GM12873 (cell line): ENCODE measurements around the gene PPM1H.

Experiments used
- TF ChIP-seq, protein P1 (sequence below): IDR thresholded peaks from 2 replicates; pipeline ENCODE4 v1.5.1; 2012; ENCODE audit warnings: low read depth, mild to moderate bottlenecking, moderate library complexity, low read length, control low read depth; ENCODE audit not compliant: insufficient read depth; ENCODE audit errors: missing control alignments

Gene PPM1H

DNA sequence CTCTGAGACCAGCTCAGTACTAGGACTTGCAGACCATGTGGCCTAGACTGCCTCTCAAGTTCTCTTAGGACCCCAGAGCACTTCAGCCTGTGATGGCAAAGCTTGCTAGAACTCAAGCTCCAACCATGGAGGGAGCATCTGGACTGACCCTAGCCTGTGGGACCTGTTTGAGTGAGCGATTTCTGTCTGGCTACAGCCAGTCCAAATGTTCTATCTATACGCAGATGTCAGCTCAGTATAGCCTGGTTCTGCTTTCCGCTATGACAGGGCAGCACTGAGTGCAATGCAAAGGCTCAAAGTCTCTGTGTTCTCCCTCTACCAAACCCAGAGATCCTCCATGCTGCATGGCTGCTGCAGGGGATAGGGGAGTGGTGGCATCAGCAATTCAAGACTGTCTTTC, 20.7 kb upstream of the PPM1H start:
- TF ChIP-seq, protein P1, sequence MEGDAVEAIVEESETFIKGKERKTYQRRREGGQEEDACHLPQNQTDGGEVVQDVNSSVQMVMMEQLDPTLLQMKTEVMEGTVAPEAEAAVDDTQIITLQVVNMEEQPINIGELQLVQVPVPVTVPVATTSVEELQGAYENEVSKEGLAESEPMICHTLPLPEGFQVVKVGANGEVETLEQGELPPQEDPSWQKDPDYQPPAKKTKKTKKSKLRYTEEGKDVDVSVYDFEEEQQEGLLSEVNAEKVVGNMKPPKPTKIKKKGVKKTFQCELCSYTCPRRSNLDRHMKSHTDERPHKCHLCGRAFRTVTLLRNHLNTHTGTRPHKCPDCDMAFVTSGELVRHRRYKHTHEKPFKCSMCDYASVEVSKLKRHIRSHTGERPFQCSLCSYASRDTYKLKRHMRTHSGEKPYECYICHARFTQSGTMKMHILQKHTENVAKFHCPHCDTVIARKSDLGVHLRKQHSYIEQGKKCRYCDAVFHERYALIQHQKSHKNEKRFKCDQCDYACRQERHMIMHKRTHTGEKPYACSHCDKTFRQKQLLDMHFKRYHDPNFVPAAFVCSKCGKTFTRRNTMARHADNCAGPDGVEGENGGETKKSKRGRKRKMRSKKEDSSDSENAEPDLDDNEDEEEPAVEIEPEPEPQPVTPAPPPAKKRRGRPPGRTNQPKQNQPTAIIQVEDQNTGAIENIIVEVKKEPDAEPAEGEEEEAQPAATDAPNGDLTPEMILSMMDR = no peak

DNA sequence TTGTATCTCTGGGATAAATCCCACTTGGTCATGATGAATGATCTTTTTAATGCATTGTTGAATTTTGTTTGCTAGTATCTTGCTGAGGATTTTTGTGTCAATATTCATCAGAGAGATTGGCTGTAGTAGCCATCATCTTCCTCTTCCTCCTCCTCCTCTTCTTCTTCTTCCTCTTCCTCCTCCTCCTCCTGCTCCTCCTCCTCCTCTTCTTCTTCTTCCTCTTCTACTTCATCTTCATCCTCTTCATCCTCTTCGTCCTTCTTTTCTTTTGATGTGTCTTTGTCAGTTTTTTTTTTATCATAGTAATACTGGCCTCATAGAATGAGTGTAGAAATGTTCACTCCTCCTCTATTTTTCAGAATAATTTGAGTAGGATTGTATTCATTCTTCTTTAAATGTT, 15.4 kb upstream of the PPM1H start:
- TF ChIP-seq, protein P1 = no peak

DNA sequence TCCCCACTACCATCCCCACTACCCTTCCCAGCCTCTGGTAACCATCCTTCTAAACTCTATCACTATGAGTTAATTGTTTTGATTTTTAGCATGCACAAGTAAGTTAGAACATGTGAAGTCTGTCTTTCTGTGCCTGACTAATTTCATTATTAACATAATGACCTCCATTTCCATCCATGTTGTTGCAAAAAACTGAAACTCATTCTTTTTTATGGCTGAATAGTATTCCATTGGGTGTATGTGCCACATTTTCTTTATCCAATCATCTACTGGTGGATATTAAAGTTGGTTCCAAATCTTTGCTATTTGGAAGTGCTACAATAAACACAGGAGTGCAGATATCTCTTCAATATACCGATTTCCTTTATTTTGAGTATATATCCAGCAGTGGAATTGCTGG, 13.2 kb upstream of the PPM1H start:
- TF ChIP-seq, protein P1 = no peak

DNA sequence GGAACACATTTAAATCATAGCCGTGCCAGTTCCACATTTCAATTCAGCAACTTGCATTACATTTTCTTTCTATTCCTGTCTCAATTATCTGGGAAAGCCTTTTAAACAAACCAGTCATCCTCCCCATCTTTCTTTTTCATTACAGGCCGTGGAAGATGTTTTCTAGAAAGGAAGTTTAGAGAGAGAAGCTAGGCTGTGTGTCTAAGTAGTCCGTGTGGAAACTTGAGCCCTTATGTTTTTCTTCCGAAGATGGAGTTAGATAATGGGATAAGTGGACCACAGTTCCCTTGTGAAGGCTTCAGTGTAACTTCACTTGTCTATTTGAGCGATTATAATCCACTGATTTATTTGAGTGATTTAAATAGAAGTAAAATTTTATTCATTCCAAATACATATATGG, 12.4 kb upstream of the PPM1H start:
- TF ChIP-seq, protein P1 = no peak

DNA sequence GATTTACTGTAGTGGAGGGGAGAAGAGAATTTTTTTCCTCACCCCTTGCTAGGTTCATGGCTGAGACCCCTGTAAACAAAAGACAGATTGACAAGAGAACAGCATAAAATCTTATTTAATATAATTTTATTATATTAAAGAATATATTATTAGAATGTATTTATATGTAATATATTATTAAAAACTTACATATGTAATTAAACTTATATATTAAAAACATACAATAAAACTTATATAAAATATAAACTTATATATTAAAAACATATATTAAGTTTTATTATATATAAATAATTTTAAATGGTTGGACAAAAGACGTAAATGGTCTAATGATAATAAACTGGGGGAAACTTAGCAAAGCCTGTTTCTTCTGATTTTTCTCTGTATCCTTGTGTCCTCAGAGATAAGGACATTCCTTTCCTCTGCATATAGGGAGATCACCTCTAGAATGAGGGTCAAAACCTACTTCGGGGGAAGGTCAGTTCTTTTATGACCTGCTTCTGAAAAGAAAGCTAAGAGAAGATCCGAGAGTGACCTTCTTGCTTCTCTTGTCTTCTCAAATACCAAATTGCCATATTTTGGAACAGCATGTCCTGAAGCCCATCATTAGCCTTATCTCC, 8.9 kb upstream of the PPM1H start:
- TF ChIP-seq, protein P1 = no peak

DNA sequence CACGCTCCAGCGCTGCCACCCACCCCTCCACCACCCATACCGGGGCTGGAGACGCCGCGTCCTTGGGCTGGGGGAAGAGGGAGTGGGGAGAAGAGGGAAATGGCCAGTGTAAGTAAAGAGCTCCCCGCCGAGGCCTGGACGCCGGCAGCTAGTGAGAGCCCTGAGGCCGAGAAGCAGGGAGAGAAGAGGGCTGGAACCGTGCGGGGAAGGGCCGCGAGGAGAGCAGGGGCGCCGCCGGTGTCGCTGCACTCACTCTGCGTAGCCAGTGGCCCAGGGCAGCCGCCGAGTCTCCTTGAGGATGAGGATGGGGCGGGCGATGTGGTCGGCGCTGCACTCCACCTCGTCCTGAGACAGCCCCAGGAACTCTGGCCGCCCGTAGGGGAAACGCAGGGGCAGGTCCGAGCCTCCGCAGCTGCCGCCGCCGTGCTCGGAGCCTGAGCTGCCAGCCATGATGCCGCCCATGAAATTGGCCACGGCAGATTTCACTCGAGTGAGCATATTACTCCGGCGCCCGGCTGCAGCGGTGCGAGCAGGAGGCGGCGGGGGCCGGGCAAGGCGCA, 631 bp downstream of the PPM1H start:
- TF ChIP-seq, protein P1 = no peak

DNA sequence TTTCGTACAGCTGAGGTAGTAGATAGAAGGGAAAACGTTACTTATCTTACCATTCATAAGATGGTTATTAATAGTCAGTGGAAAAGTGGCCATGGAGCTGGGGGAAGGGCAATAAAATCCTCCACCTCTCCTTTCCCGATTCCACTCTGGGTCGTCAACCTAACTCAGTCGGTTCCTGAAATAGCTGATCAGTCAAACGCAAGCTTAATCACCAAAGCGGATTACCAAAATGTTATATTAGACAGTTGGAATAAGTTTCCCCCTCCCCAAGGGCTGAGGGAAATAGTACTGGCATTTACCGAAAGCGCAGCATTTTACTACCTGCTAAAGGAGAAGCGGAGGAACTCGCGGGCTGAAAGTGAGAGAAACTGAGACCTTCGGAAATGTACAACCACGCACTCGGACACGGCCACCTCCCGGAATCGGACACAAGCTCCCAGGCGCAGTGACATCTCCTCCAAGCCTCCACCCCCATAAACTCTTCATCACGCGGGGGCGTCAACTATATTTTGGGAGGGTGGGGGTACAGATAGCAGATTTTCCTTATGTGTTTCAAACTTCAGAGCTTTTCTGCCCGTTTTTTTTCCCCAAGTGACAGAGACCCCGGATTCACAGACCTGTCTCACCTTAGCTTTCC, 1.2 kb downstream of the PPM1H start:
- TF ChIP-seq, protein P1 = no peak
